Epithelial cell of esophagus (primary cell): ENCODE results near the gene NEK6.

Source experiments
- DNase-seq: peaks from one replicate; pipeline ENCODE4 v3.0.0; 2010; ENCODE audit warnings: low read depth
- H3K4me3 ChIP-seq: 2 replicates; pipeline ENCODE4 v1.5.1; 2011; ENCODE audit warnings: mild to moderate bottlenecking, low read length, control low read depth
- TF ChIP-seq, protein P1 (sequence below): IDR thresholded peaks from 2 replicates; pipeline ENCODE4 v1.5.1; 2011; ENCODE audit warnings: low read depth, mild to moderate bottlenecking, low read length, control low read depth, inconsistent platforms; ENCODE audit not compliant: insufficient read depth; ENCODE audit errors: missing control alignments

Gene NEK6

DNA sequence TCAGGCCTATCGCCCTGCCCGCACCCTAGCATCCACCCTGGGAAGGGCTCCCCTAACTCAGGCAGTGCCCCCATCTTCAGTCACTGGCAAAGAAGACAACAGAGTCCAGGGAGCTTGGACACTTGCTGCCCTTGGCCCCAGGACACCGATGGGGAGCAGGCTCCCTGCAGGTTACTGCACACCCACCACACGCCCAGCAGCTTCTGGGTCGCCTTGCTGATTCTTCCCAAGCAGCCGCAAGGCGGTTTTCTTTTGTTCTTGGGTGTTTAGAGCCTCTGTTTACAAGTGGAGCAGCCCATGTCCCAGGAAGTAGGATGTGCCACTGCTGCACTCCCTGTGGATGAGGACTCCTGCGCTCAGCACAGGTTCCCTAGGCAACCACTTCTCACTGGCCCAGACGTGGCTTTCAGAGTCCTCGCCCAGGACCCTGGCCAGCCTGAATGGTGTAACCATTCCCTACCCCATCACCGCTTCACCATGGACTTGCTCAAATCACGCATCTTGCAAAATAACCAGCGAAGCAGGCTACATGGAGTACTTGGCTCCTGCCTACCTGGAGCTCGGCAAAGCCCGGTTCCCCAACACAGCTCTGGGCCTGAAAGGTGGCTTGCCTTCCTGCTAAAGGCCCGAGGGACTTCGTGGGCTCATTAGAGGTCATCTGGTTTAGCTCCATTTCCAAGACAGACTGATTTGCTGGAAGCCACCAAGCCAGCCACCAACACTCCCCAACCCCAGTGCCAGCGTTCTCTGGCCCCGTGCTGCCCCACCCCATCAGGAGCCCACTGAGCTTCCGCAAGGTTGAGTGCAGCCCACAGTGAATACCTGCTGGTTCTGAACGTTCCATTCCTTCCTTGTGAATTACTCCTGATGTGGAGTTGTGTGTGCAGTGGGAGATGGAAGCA lies 97.5 kb downstream of the NEK6 start:
- DNase-seq, result no peak
- TF ChIP-seq, protein P1, sequence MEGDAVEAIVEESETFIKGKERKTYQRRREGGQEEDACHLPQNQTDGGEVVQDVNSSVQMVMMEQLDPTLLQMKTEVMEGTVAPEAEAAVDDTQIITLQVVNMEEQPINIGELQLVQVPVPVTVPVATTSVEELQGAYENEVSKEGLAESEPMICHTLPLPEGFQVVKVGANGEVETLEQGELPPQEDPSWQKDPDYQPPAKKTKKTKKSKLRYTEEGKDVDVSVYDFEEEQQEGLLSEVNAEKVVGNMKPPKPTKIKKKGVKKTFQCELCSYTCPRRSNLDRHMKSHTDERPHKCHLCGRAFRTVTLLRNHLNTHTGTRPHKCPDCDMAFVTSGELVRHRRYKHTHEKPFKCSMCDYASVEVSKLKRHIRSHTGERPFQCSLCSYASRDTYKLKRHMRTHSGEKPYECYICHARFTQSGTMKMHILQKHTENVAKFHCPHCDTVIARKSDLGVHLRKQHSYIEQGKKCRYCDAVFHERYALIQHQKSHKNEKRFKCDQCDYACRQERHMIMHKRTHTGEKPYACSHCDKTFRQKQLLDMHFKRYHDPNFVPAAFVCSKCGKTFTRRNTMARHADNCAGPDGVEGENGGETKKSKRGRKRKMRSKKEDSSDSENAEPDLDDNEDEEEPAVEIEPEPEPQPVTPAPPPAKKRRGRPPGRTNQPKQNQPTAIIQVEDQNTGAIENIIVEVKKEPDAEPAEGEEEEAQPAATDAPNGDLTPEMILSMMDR, result no peak
- H3K4me3 ChIP-seq, result no peak overlapping the region

DNA sequence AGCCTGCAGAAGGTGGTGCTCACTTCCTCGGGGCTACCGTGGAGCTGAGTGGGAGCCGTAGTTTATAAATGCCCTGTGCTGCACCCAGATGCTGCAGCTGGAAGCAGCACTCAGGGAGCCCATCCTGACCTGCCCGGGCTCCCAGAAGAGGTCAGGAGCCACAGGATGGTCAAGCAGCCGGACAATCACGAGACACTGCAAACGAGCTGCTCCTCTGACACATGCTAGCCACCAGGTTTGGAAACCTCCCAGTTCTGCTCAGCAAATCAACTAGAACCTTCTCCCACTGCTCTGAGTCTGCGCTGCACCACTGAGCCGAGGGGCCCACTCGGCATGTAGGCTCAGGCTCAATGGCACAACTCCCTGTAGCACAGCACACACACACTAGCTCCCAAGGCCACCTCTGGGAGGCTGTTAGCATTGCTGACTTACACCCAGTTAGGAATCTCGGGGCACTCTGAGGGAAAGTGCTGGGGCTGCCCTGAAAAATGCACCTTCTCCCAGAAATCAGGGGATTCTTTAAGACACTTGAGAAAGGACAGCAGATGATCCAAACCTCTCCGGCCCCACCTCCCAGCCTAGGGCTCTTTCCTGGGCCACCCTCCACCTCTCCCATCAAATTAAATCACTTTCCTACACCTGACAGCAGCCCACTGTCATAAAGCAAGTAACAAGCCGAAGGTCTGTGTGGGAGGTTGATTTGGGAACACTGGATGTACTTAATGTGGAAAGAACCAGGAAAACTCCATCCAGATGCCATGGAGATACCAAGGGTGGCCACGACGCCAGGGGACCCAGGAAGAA lies 98.4 kb downstream of the NEK6 start:
- DNase-seq, result no peak
- no peak overlapping the region for H3K4me3 ChIP-seq
- TF ChIP-seq, protein P1, result no peak

DNA sequence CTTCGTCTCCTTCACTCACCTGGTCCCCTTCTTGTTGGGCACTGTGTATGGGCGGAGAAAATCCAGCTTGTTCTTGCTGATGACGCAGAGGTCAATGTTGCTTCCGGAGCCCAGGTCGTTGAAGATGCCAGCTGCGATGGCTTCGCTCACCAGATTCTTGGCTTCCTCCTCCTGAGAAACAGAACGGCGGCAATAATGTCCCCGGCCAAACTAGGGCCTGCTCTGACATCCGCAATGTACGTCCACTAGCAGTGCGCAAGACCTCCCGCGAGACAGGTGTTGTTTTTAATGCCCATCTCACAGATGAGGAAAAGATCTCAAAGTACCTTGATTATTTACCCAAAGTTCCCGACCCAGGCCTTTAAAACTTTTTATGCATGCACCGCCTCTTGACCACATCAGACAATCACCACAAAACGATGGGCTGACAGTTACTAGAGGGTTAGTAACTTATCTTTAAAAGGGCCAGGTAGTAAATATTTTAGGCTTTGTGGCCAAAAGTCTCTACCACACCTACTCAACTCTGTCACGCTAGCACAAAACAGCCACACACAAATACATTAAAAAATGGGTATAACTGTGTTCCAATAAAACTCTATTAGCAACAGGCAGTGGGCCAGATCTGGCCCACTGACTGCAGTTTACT lies 99.1 kb downstream of the NEK6 start:
- H3K4me3 ChIP-seq, result no peak overlapping the region
- DNase-seq, result no peak
- TF ChIP-seq, protein P1, result no peak

DNA sequence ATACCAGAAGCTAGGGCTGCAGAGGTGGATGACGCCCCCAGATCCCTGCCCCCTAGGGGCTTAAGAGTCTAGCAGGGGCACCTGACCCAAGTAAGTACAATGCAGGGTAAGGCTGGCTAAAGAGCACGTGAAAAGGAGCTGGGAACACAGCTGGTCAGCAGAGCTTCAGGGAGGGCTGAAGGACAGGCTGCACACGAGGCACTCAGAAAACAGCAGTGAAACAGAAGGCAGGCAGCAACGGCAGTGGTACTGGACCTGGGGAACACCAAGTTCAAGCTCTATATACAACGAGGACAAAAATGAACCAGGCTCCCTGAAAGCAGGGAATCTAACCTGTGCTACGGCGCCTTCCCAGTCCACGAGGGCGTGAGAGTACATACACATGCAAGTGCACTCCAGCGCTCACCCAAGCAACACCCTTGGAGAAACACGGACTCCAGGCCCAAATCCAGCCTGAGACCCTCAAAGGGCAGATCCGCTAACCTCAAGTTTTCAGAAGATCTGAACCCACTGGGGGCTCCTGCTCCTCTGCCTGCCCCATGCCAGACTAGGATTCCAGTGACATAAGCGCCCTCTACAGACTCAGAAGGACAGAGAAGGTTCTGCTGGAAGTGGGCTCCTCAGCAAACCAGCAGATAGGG lies 100.1 kb downstream of the NEK6 start:
- no peak overlapping the region for H3K4me3 ChIP-seq
- DNase-seq, result no peak
- TF ChIP-seq, protein P1, result no peak

DNA sequence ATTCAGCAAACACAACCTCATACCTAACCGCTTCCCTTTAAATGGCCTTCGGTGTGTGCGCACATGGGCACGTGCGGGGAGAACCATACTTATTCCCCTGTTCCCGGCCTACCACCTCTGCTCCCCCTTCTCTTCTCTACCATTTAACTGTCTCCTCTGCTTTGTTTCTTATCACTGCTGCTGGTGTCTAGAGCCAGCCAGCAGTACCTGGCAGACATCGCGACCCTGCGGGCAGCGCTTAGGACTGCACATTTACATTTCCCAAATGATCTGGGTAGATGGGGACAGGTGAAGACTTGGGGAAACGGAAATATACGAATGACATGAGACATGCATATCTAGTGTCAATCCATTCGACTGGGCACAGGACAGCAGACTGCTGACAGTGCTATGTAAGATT lies 100.9 kb downstream of the NEK6 start:
- TF ChIP-seq, protein P1, result no peak
- no peak overlapping the region for H3K4me3 ChIP-seq
- DNase-seq, result no peak

DNA sequence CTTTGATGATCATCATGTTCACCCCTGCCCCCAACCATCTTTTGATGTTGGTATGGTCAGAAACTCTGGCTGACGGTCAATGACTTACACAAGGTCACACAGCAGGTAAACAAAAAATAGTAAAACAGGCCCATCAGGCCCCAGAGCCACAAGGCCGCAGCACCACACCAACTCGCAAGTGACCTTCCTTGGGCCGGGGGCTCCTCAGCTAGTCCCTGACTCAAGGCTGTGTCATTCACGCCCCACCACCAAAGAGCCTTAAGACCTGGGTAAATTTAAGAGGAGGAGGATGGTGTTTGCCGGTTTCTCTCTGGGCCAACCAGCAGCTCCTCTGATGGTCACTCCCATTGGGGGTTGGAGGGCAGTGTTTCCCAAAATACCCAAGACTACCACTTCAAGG lies 101.7 kb downstream of the NEK6 start:
- TF ChIP-seq, protein P1, result no peak
- no peak for DNase-seq
- no peak overlapping the region for H3K4me3 ChIP-seq
